ENCODE data around the gene TRMT44.
"Not testable (repeated sequence)": the region's sequence is repeated elsewhere in the genome, so short reads cannot be mapped to it uniquely, and the experiment has no call there.

The TRMT44 gene

GRCh38 chr4:8405516-8405875, 35.1 kb upstream of the TRMT44 start:
- no peak for DNase-seq (ENCODE audit: low read depth in 2 of 3, low spot score in 1 of 3)

- not testable (repeated sequence) for DNase-seq (ENCODE audit: low read depth in 2 of 3, low spot score in 1 of 3)
Observed at GRCh38 chr4:8406887-8407286, 33.7 kb upstream of the TRMT44 start.

- no peak for DNase-seq (ENCODE audit: low read depth in 2 of 3, low spot score in 1 of 3)
Observed at GRCh38 chr4:8407316-8407715, 33.3 kb upstream of the TRMT44 start.

- no peak for DNase-seq (ENCODE audit: low read depth in 2 of 3, low spot score in 1 of 3)
Observed at GRCh38 chr4:8407756-8408155, 32.8 kb upstream of the TRMT44 start.

GRCh38 chr4:8409264-8410065, 31.1 kb upstream of the TRMT44 start:
- no peak for DNase-seq (ENCODE audit: low read depth in 2 of 3, low spot score in 1 of 3)

GRCh38 chr4:8410066-8410625, 30.4 kb upstream of the TRMT44 start:
- DNase-seq (ENCODE audit: low read depth in 2 of 3, low spot score in 1 of 3) = no peak

- no peak for DNase-seq (ENCODE audit: low read depth in 2 of 3, low spot score in 1 of 3)
Observed at GRCh38 chr4:8410641-8411271, 29.8 kb upstream of the TRMT44 start.

GRCh38 chr4:8411351-8412180, 29.0 kb upstream of the TRMT44 start:
- no peak for DNase-seq (ENCODE audit: low read depth in 2 of 3, low spot score in 1 of 3)

- DNase-seq (ENCODE audit: low read depth in 2 of 3, low spot score in 1 of 3) = no peak
Observed at GRCh38 chr4:8412288-8412687, 28.3 kb upstream of the TRMT44 start.

GRCh38 chr4:8414377-8414776, 26.2 kb upstream of the TRMT44 start:
- peak in 1 of 3 donors; percentile 51 for DNase-seq (ENCODE audit: low read depth in 2 of 3, low spot score in 1 of 3)

GRCh38 chr4:8417071-8417614, 23.4 kb upstream of the TRMT44 start:
- no peak for DNase-seq (ENCODE audit: low read depth in 2 of 3, low spot score in 1 of 3)

GRCh38 chr4:8419222-8420041, 21.1 kb upstream of the TRMT44 start:
- DNase-seq (ENCODE audit: low read depth in 2 of 3, low spot score in 1 of 3) = peak; percentile 57 to 65 (median 62)

- not testable (repeated sequence) for DNase-seq (ENCODE audit: low read depth in 2 of 3, low spot score in 1 of 3)
Observed at GRCh38 chr4:8420151-8420550, 20.4 kb upstream of the TRMT44 start.

- no peak for DNase-seq (ENCODE audit: low read depth in 2 of 3, low spot score in 1 of 3)
Observed at GRCh38 chr4:8422327-8422726, 18.2 kb upstream of the TRMT44 start.

- DNase-seq (ENCODE audit: low read depth in 2 of 3, low spot score in 1 of 3) = no peak
Observed at GRCh38 chr4:8422786-8423185, 17.8 kb upstream of the TRMT44 start.

GRCh38 chr4:8427262-8427661, 13.3 kb upstream of the TRMT44 start:
- DNase-seq (ENCODE audit: low read depth in 2 of 3, low spot score in 1 of 3) = no peak

- no peak for DNase-seq (ENCODE audit: low read depth in 2 of 3, low spot score in 1 of 3)
Observed at GRCh38 chr4:8427761-8428287, 12.8 kb upstream of the TRMT44 start.

- DNase-seq (ENCODE audit: low read depth in 2 of 3, low spot score in 1 of 3) = peak; percentile 86 to 96 (median 89)
Observed at GRCh38 chr4:8428288-8429097, 12.1 kb upstream of the TRMT44 start.

GRCh38 chr4:8431553-8431952, 9.0 kb upstream of the TRMT44 start:
- no peak for DNase-seq (ENCODE audit: low read depth in 2 of 3, low spot score in 1 of 3)
